Cardiac fibroblast (primary cell): ENCODE data around the gene SGF29.
A peak's percentile ranks its signal among the peaks of the same experiment; 100 is the strongest.
"Not testable (repeated sequence)": the region's sequence is repeated elsewhere in the genome, so short reads cannot be mapped to it uniquely, and the experiment has no call there.

ENCODE experiments used
- DNase-seq, 2 donors: peaks; one replicate each; pipeline versions ENCODE4 v3.0.0 to v3.0.0-alpha.2; 2010; ENCODE audit warnings: low read depth in 2 of 2
- H3K4me3 ChIP-seq, 2 donors: replicated peaks in 1 of 2; 1 replicate in 1 of 2; 2 replicates in 1 of 2; pipeline ENCODE4 v1.5.1; 2011; ENCODE audit warnings: low read depth in 2 of 2, low read length in 2 of 2, mild to moderate bottlenecking in 2 of 2, moderate library complexity in 1 of 2
- TF ChIP-seq, protein P1 (sequence below): IDR thresholded peaks from one replicate; pipeline ENCODE4 v1.5.1; 2011; ENCODE audit warnings: low read depth, mild to moderate bottlenecking, low read length, inconsistent platforms

Gene SGF29

DNA sequence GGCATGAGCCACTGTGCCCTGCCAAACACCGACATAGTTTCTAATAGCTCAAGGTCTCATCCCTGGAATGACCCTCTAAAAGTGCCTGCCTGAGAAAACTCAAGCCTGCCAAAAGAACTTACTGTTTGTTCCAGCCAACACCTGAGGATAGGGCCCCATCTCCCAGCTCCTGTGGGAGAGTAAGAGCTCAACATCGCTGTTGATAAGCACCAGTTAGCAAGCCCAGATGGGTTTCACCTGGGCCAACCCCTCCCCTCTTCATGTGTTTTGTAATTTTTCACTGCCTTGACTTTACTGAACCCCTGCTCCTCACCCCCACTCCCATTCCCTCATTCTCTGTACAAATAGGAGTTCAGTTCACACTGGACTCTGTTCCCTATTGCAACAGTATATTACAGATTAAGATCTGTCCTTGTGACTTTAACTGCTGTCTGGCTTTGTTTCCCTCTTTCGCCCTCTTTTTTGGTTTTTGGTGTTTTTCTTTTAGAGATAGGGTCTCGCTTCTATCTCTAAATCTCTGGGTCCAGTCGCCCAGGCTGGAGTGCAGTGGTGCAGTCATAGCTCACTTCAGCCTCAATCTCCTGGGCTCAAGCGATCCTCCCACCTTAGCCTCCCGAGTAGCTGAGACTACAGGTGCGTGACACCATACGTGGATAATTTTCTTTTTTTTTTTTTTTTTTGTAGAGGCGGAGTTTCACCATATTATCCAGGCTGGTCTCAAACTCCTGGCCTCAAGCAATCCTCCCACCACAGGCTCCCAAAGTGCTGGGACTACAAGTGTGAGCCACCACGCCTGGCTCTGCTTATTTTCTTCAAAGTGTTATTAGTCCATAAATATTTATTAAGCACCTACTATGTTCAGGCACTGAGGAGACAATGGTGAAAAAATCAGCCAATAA is 27.3 kb upstream of the SGF29 start:
- H3K4me3 ChIP-seq: no peak overlapping the region
- DNase-seq: no peak
- TF ChIP-seq, protein P1, sequence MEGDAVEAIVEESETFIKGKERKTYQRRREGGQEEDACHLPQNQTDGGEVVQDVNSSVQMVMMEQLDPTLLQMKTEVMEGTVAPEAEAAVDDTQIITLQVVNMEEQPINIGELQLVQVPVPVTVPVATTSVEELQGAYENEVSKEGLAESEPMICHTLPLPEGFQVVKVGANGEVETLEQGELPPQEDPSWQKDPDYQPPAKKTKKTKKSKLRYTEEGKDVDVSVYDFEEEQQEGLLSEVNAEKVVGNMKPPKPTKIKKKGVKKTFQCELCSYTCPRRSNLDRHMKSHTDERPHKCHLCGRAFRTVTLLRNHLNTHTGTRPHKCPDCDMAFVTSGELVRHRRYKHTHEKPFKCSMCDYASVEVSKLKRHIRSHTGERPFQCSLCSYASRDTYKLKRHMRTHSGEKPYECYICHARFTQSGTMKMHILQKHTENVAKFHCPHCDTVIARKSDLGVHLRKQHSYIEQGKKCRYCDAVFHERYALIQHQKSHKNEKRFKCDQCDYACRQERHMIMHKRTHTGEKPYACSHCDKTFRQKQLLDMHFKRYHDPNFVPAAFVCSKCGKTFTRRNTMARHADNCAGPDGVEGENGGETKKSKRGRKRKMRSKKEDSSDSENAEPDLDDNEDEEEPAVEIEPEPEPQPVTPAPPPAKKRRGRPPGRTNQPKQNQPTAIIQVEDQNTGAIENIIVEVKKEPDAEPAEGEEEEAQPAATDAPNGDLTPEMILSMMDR: no peak

DNA sequence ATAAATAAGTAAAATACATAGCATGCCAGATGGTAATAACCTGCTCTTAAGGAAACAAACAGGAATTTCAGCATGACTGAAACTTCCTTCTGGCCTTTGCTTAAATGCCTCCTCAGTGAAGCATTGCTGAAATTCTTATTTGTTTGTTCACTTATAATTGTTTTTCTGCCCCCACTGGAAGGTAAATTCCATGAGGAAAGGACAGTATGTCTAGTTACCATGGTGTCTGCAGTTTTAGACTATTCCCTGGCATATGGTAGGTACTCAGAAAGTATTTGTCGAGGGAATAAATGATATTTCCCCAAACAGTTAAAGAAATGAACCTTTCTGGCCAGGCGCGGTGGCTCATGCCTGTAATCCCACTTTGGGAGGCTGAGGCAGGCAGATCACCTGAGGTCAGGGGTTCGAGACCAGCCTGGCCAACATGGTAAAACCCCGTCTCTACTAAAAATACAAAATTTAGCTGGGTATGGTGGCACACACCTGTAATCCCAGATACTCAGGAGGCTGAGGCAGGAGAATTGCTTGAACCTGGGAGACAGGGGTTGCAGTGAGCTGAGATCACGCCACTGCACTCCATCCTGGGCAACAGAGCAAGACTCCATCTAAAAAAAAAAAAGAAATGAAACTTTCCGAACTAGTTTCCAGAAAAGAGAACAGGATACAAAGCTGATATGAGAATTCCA is 26.5 kb upstream of the SGF29 start:
- DNase-seq, H3K4me3 ChIP-seq: not testable (repeated sequence)

DNA sequence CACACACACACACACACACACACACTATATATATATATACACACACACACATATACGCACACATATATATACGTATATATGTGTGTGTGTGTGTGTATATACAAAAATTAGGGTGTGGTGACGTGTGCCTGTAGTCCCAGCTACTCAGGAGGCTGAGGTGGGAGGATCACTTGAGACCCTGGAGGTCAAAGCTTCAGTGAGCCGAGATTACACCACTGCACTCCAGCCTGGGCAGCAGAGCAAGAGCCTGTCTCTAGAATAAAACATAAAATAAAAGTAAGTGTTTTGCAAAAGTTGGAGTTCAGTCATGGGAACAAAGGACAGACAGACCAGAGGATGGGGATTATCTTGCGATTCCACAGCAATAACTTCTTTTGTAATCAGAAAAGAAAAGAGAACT is 25.7 kb upstream of the SGF29 start:
- no peak for DNase-seq
- no peak overlapping the region for H3K4me3 ChIP-seq
- TF ChIP-seq, protein P1: no peak

DNA sequence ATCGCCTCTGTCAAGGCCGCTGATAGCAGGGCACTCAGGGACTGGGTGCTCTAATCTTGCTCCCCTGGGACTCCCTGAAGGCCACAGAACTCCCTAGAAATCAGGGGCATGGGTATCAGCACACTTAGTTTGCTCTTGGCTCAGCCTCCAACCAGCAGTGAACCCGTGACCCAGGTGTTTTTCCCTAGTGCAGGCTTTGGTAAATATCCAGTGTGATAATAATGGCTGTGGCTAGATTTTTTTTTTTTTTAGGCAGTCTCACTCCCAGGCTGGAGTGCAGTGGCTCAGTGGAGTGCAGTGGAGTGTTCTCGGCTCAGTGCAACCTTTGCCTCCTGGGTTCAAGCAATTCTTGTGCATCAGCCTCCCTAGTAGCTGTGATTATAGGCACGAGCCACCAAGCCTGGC is 25.3 kb upstream of the SGF29 start:
- TF ChIP-seq, protein P1: no peak
- H3K4me3 ChIP-seq: no peak overlapping the region
- no peak for DNase-seq

DNA sequence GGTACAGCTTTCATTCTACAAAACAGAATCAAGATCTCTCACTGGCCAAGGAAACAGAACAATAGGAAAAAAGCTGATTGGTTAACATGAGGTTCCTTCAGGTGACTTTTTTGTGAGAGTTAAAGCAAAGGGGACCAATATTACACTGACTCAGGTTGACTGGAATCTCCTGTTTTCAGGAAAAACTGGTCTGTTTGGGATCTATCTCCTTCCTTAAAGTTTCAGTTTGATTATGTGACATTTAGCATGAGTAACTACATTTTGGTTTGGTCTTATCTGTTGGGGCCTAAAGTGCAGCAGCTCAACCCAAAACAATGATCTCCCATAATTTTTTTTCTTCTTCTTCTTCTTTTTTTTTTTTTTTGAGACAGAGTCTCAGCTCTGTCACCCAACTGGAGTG is 24.6 kb upstream of the SGF29 start:
- TF ChIP-seq, protein P1: no peak
- DNase-seq: no peak
- H3K4me3 ChIP-seq: no peak overlapping the region

DNA sequence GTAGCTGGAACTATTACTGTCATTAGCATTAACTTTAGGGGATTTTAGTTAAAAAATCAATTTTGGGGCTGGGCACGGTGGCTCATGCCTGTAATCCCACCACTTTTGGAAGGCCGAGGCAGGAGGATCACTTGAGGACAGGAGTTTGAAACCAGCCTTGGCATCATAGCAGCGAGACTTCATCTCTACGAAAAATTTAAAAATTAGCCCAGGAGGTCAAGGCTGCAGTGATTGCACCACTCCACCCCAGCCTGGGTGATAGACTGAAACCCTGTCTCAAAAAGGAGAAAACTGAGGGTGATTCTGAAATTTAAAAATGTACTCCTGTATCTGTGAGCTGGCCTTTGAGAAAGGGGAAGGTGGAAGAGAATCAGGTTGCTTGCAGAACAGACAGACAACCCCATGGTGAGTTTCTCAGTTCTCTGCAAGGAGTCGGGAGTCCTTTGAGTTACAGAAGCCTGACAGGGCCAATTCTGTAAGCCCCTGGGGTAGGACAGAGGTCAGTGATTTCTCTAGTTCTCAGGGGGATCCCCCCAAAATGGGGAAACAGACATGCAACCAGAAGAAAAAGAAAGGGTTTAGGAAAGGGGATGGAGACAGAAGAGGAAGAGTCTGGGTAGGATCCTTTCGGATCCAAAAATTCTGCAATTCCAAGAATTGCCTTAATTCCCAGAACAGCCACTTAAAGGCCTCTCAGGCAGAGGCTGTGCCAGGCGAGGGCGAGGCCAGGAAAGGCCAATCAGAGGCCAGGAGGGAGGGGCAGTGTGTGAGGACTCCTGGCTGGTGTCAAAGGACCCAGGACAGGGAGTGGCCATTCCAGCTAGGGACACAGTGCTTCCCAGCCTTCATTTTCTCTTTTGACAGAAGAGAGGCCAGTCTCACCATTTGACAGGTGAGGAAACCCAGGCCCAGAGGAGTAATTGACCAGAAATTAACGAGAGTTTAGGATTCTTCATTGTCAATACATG is 21.7 kb upstream of the SGF29 start:
- H3K4me3 ChIP-seq: no peak overlapping the region
- TF ChIP-seq, protein P1: no peak
- peak in 1 of 2 donors; percentile 61 for DNase-seq
